GM21515 (cell line): ENCODE measurements around the gene SPRED2.

Source experiments
- ATAC-seq: cut with Tn5 transposase; IDR thresholded peaks from one replicate; pipeline ENCODE4 v1.9.1; 2021; ENCODE audit not compliant: unreplicated experiment

SPRED2 gene

GRCh38 chr2:65388596-65389390 is 43.6 kb downstream of the SPRED2 start:
- no peak for ATAC-seq

- peak; percentile 47 for ATAC-seq
Observed at GRCh38 chr2:65388051-65388531, 44.3 kb downstream of the SPRED2 start.

DNA sequence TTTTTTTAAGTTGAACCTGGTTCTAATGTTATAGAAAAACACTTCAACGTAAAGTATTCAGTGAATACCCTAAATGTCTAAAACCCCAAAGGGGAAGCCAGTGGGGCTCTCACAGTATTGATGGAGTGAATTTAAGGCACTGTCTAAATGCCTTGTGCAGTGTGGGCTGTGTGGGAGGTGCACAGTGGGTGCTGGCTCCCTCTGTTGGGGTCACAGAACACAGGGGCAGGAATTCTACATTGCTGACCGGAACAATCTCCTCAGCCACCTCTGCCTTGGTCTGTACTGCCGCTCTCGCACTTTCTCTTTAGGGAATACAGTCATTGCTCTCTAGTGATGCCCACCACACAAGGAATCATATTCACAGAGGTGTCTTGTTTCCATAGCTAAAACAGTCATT is 45.4 kb downstream of the SPRED2 start:
- ATAC-seq: no peak

GRCh38 chr2:65386344-65386743 is 46.1 kb downstream of the SPRED2 start:
- ATAC-seq: no peak

DNA sequence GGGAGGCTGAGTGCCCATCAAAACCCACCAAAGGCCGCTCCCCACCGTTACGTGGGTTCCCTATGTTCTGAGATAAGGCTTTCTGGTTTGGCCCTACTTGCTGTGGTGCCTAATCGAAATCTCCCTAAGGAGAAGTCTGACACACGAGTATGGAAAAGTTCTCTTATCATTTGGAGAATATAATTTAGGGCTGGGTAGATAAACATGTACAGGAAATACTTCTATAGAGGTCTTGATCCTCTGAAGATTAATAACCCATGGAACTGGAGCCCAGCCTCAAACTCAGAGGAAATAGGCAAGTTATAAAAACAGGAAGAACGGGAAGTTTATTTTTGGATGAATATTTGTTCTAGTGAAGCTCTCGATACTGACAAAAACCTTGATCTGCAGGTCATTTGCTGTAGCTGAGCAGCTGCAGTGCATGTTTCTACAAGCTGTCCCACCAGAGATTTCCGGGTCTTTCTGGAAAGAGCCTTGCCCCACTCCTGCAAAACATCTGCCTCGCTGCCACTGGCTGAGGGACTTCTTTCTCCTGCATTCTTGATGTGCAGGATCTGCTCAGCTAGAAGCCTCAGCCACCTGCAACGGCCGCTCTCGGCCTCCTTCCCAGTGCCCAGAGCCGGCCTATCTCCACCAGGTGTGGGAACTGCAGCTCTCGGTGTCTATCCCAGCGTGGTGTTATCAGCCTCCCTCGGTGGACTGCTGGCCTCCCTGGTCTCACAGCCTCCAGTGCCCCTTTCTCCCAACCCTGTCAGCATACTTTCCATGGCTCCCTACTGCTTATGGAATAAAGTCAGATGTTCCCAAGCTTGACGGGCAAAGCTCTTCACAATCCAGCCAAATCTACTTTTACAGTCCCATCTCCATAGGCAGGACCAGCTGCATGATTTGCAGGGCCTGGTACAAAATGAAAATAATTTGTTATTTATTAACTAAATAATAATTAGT is 48.6 kb downstream of the SPRED2 start:
- ATAC-seq: no peak

DNA sequence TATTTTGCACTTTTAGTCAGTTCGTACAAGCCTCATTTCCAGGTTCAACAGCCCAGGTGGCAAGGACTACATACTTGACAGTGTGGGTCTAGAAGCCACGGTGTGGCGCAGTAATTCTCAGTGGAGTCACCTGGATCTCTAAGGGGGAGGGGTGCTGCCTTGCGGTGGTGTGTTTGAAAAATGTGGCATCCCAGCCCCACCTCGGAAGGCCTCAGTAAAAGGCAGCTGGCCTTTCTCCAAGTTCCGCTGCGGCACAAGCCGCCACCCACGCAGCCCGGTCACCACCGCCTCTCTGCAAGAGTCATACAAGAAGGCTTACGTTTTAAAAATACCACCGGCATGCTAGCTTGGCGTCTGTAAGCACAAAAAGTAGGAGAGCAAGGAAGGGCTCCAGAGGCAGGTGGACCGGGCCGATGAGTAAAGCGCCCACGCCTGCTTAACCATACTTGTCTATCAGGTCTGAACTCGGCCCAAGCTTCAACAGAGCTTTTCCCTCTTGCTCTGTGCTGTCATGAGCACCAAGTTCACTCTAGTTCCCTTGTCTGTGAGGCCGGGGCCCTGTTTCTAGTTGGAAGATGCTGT is 49.5 kb downstream of the SPRED2 start:
- ATAC-seq: peak; percentile 69

- no peak for ATAC-seq
Observed at GRCh38 chr2:65382323-65382722, 50.1 kb downstream of the SPRED2 start.

DNA sequence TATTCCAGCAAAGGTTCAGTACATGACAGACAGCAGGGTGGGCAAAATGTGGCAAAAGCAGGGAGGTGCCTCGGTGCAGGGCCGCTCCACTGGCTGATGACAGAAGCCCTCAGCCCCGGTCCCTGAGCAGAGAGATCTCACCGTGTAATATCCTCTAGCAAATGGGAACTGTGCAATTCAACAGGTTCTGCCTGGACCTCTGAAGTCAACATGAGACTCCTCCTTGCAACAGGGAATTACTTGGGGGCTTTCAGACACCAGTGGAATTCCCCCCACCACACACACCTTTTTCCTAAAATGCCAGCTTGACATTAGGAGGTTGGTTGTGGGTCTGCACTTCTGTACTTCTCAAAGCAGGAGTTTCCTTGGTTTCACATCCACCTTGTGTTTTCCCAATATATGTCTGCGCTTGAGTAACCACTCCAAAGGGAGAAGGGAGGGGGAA is 50.8 kb downstream of the SPRED2 start:
- no peak for ATAC-seq

GRCh38 chr2:65380255-65380654 is 52.1 kb downstream of the SPRED2 start:
- ATAC-seq: no peak

GRCh38 chr2:65379721-65380171 is 52.7 kb downstream of the SPRED2 start:
- no peak for ATAC-seq

DNA sequence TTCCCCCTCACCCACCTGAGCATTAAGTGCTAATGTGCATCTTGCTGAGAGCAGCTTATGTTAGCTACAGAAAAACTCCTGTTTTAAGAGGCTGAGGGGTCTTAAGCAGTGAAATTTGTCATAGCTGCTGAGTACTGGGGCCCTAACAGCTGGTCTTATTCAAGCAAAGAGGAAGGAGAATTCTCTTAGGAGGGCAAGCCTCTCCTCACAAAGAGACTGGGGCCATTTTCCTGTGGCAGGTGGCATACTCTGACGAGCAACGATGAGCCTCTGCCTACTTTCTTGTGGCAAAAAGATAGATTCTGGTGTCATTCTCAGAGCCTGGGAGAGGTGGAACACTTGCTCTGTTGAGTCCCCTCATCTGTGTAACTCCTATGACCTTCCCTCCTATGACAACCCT is 53.2 kb downstream of the SPRED2 start:
- no peak for ATAC-seq

GRCh38 chr2:65378290-65378689 is 54.1 kb downstream of the SPRED2 start:
- ATAC-seq: no peak

GRCh38 chr2:65377556-65378192 is 54.7 kb downstream of the SPRED2 start:
- ATAC-seq: no peak

- no peak for ATAC-seq
Observed at GRCh38 chr2:65375723-65376122, 56.7 kb downstream of the SPRED2 start.

DNA sequence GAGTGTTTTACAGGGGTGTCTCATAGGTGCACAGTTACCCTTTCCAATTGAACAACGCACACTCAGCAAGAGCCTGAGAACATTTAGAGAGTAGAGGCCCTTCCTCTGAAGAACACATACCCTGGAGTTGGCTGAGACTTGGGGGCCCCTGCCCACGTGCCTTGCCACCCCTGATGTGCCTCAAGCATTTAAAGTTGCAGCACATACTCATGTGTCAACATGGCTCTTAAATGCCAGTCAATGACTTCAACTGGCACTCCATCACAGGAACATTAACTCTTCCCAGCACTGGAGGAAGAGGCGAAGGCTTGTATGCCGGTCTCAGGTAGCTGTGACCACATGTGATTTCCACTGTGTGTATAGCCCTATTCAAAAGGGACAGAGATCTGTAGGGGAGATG is 57.4 kb downstream of the SPRED2 start:
- no peak for ATAC-seq

- ATAC-seq: no peak
Observed at GRCh38 chr2:65374575-65374974, 57.8 kb downstream of the SPRED2 start.

- no peak for ATAC-seq
Observed at GRCh38 chr2:65373365-65373918, 59.0 kb downstream of the SPRED2 start.

- ATAC-seq: no peak
Observed at GRCh38 chr2:65372619-65373018, 59.8 kb downstream of the SPRED2 start.

GRCh38 chr2:65371074-65371434 is 61.3 kb downstream of the SPRED2 start:
- ATAC-seq: no peak

GRCh38 chr2:65370387-65371073 is 61.9 kb downstream of the SPRED2 start:
- ATAC-seq: peak; percentile 43
